K562 (cell line): ENCODE data around the gene LOXHD1. TPM values are rescaled to one million over a fixed set of nuclear protein-coding genes. Genes with fewer than 3 reads are reported as not detected.

ENCODE experiments used
- ATAC-seq: fragments of 200-7000 bp; cut with Tn5 transposase; 3 replicates; pipeline ENCODE4 v1.9.1; 2020; ENCODE audit warnings: moderate library complexity
- BruUV-seq: library from RNA; stranded (reverse); fragments of 400-500 nt; replicated peaks from 2 replicates; lab custom pipeline; 2021; lab: Mats Ljungman, UMichigan
- CTCF ChIA-PET: fragments of 300-600 bp; formaldehyde crosslinking; extraction: SDS; loops from one replicate; lab custom pipeline; 2021; ENCODE audit warnings: low intra/inter-chr PET ratio; lab: Yijun Ruan, JAX
- POLR2A ChIA-PET: fragments of 300-600, 350-650 bp; sonication (Branson Sonifier 250); formaldehyde crosslinking; extraction: SDS; loops from one replicate; lab custom pipeline; 2021; ENCODE audit warnings: antibody characterized with exemption, inconsistent platforms; lab: Yijun Ruan, JAX
- DNase-seq, 4 experiments: peaks; one replicate each; pipeline versions ENCODE4 v3.0.0 to v3.0.0-alpha.2; 2011 to 2018; ENCODE audit warnings: low spot score in 3 of 4, mixed read lengths in 3 of 4; ENCODE audit errors: extremely low read depth in 1 of 4
- FAIRE-seq: peaks from 2 replicates; lab custom pipeline; 2011; peaks lifted over from hg19 to GRCh38; lab: Jason Lieb, UNC
- H2AFZ ChIP-seq: 2 replicates; pipeline ENCODE4 v1.6.0; 2011; ENCODE audit warnings: low read depth, low read length, control low read depth, inconsistent platforms
- H3K27ac ChIP-seq: fragments of 200-600 bp; 3 replicates; pipeline ENCODE4 v1.8.0; 2011; ENCODE audit warnings: low read depth, mild to moderate bottlenecking, control low read depth, inconsistent platforms, low read length, moderate library complexity, mixed read lengths; ENCODE audit errors: extremely low read depth
- H3K27me3 ChIP-seq, 2 experiments: fragments of 300-600 bp in 1 of 2; 2 replicates in 1 of 2; 3 replicates in 1 of 2; pipeline versions ENCODE4 v1.6.0 to v1.8.0; 2011; ENCODE audit warnings: inconsistent platforms in 2 of 2, low read length in 2 of 2, mild to moderate bottlenecking in 1 of 2, mixed read lengths in 1 of 2, moderate library complexity in 1 of 2; ENCODE audit not compliant: control insufficient read depth in 2 of 2, insufficient read depth in 2 of 2
- H3K36me3 ChIP-seq: fragments of 300-600 bp; 3 replicates; pipeline ENCODE4 v1.8.0; 2011; ENCODE audit warnings: mild to moderate bottlenecking, low read length, inconsistent platforms; ENCODE audit not compliant: control insufficient read depth, insufficient read depth
- H3K4me1 ChIP-seq, 2 experiments: fragments of 200-600 bp in 1 of 2; replicated peaks in 1 of 2; 2 replicates in 1 of 2; 3 replicates in 1 of 2; pipeline versions ENCODE4 v1.5.1 to v1.8.0; 2011; ENCODE audit warnings: inconsistent platforms in 2 of 2, low read length in 2 of 2, mild to moderate bottlenecking in 1 of 2, mixed read lengths in 1 of 2, moderate library complexity in 1 of 2; ENCODE audit not compliant: control insufficient read depth in 2 of 2, insufficient read depth in 2 of 2
- H3K4me2 ChIP-seq: 2 replicates; pipeline ENCODE4 v1.6.1; 2011; ENCODE audit warnings: low read length, control low read depth, inconsistent platforms, mixed read lengths; ENCODE audit not compliant: insufficient read depth
- H3K4me3 ChIP-seq: fragments of 200-600 bp; sonication (generic), shearing (Covaris generic); 2 replicates; pipeline ENCODE4 v1.5.1; 2016; ENCODE audit warnings: control low read depth, inconsistent platforms
- H3K79me2 ChIP-seq: fragments of 200-600 bp; 3 replicates; pipeline ENCODE4 v1.8.0; 2011; ENCODE audit warnings: low read length, inconsistent platforms; ENCODE audit not compliant: control insufficient read depth, insufficient read depth
- H3K9ac ChIP-seq, 2 experiments: 2 replicates each; pipeline versions ENCODE4 v1.6.0 to v1.6.1; 2011; ENCODE audit warnings: low read depth in 2 of 2, low read length in 2 of 2, control low read depth in 1 of 2, inconsistent platforms in 1 of 2, mild to moderate bottlenecking in 1 of 2, mixed read lengths in 1 of 2; ENCODE audit not compliant: insufficient read depth in 1 of 2
- H3K9me1 ChIP-seq: one replicate; pipeline ENCODE4 v1.6.0; 2011; ENCODE audit warnings: inconsistent platforms, mild to moderate bottlenecking, low read length, moderate library complexity; ENCODE audit not compliant: control insufficient read depth, insufficient read depth
- H3K9me3 ChIP-seq: replicated peaks from 2 replicates; pipeline ENCODE4 v1.5.1; 2011; ENCODE audit warnings: low read depth, low read length, inconsistent platforms; ENCODE audit not compliant: control insufficient read depth, insufficient read depth
- H4K20me1 ChIP-seq: replicated peaks from 2 replicates; pipeline ENCODE4 v1.6.1; 2011; ENCODE audit warnings: low read length, inconsistent platforms, mixed read lengths; ENCODE audit not compliant: control insufficient read depth, insufficient read depth
- ATF3 ChIP-seq, 2 experiments: fragments of 450-650 bp in 1 of 2; sonication (generic) in 1 of 2; formaldehyde crosslinking in 1 of 2; IDR thresholded peaks in 1 of 2; conservative IDR thresholded peaks in 1 of 2; 2 replicates each; pipeline versions ENCODE4 v1.6.1 to v1.8.1; 2016 to 2023; ENCODE audit warnings: mild to moderate bottlenecking in 2 of 2, moderate library complexity in 2 of 2, inconsistent platforms in 1 of 2, missing genetic modification reagents in 1 of 2
- CEBPG ChIP-seq, 3 experiments: fragments of 200-800 bp in 1 of 3; sonication (Bioruptor generic) in 1 of 3; sonication (generic) in 1 of 3; formaldehyde crosslinking in 1 of 3; IDR thresholded peaks in 2 of 3; conservative IDR thresholded peaks in 1 of 3; 2 replicates each; pipeline versions ENCODE4 v1.6.1 to v1.8.0; 2016 to 2022; ENCODE audit warnings: missing compliant biosample characterization in 2 of 3, missing genetic modification characterization in 2 of 3, mild to moderate bottlenecking in 1 of 3, missing genetic modification reagents in 1 of 3
- NR2F6 ChIP-seq: fragments of 450-650 bp; formaldehyde crosslinking; IDR thresholded peaks from 2 replicates; pipeline ENCODE4 v1.4.0; 2020; ENCODE audit warnings: mild to moderate bottlenecking
- WGBS: fragments of 100-300 bp; shearing (Covaris generic); methylation state at CpG from one replicate; pipeline ENCODE4 v1.1.6; 2016; ENCODE audit warnings: low coverage, mixed read lengths; ENCODE audit not compliant: insufficient coverage; ENCODE audit errors: missing lambda C conversion rate; 5-methylcytosine and 5-hydroxymethylcytosine counted together
- in situ Hi-C: fragments of 300-500 bp; cut with MboI; formaldehyde crosslinking; loops from 4 replicates; pipeline ENCODE4 v1.15.0; 2018; ENCODE audit warnings: inconsistent platforms, mixed read lengths
- intact Hi-C: fragments of 100-400 bp; cut with micrococcal nuclease; formaldehyde crosslinking; loops from 2 replicates; pipeline ENCODE4 v1.14.2; 2022
- polyA plus RNA-seq, 8 experiments: library from polyadenylated mRNA; depleted of rRNA in 4 of 8; stranded (reverse) in 5 of 8; unstranded in 3 of 8; fragments of >200 nt; fragmentation: Nextera tagmentation in 2 of 8; fragmentation: Illumina TruSeq in 1 of 8; extraction: Ambion mirVana in 2 of 8; extraction: Trizol in 1 of 8; gene quantifications; 2 replicates each; pipeline versions ENCODE4 v1.2.1 to v1.2.3, GENCODE V29; 2011 to 2014; ENCODE audit warnings: inconsistent platforms in 1 of 8, missing spikeins in 1 of 8
- total RNA-seq, 7 experiments: library from RNA; depleted of rRNA in 6 of 7; stranded (reverse); fragments of >200 nt in 6 of 7; fragmentation: Illumina TruSeq in 2 of 7; extraction: Trizol in 2 of 7; gene quantifications; 2 replicates each; pipeline versions ENCODE4 v1.2.1 to v1.2.3, GENCODE V29; 2011 to 2021; ENCODE audit warnings: low replicate concordance in 1 of 7

LOXHD1 gene
- total and polyA plus RNA-seq, 9 of the 15 experiments (the other 6 are each of a cell fraction or from before 2014, with no cell fraction given): not detected

DNA sequence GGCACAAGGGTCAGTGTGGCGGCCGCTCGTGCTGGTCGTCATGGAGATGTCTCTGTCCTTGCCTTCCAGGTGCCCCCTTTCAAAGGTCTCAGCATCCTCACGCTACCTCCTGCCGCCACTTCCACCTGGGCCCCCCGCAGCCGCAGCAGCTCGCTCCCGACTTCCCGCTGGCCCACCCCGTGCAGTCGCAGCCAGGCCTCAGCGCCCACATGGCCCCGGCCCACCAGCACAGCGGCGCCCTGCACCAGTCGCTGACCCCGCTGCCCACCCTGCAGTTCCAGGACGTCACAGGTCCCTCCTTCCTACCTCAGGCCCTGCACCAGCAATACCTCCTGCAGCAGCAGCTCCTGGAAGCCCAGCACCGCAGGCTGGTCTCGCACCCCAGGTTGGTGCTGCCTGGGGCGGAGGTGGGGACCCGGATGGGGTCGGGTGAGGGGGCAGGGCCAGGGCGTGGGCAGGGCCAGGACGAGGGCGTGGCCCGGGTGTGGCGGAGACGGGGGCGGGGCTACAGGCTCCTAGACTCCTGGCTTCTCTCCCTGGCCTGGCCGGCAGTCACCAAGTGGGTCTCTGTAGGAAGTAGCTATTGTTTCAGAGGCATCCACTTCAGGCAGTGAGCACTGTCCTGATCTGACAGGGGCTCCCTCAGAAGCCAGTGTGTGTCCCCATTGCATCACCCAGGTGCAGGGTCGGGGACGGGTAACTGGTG lies 223.7 kb downstream of the LOXHD1 start:
- H3K9me1 ChIP-seq: no peaks in the 10 kb centered on the region
- in situ Hi-C loops (no loop called here), intact Hi-C loops (no loop called here)
- 48% methylated on average over 21 of the region's 35 CpGs for WGBS
- ATAC-seq (peak; percentile 91), DNase-seq (peak in 3 of 4 experiments; percentile 24 to 56 (median 49)), FAIRE-seq (no peak)
- H3K9ac ChIP-seq: peak overlapping the region in 1 of 2 experiments; percentile 35; a peak in 1 of 4 replicates
- ChIA-PET POLR2A (interaction anchor here (0.6 kb wide), 1 partner anchor 217 kb away, joined by 3 read pairs; no protein-coding TSS in a partner anchor), CTCF (no interaction called here)
- no peaks in the 10 kb centered on the region; the same call in 1 of the 2 replicates for H4K20me1 ChIP-seq
- peak overlapping the region; percentile 18; the same call in 1 of the 2 replicates for H3K4me2 ChIP-seq
- BruUV-seq: no TSS peak
- no peaks in the 10 kb centered on the region; a peak in 1 of 5 replicates for H3K27me3 ChIP-seq
- TF ChIP-seq NR2F6 (CRISPR knock-in tag) (no peak), ATF3 (IDR thresholded peaks at IDR 0.05) (peak; percentile 34; the same call in 1 of the 2 replicates), ATF3 (CRISPR knock-in tag; conservative IDR thresholded peaks at IDR 0.05) (no peak), CEBPG (CRISPR knock-in tag; IDR thresholded peaks at IDR 0.05) (0 out of 2 replicates have a peak, but pooled peaks have one; percentile 13), CEBPG (tag; conservative IDR thresholded peaks at IDR 0.05 in 1 of 2, IDR thresholded peaks at IDR 0.05 in 1 of 2) (peak in 1 of 2 experiments; percentile 31; a peak in 1 of 4 replicates)
- H3K4me1 ChIP-seq: peaks cover 0 to 13% of the 10 kb centered on the region in 2 experiments; a peak in 4 of 5 replicates
- no peaks in the 10 kb centered on the region for H3K79me2 ChIP-seq
- peak overlapping the region; percentile 51; the same call in 1 of the 2 replicates for H2AFZ ChIP-seq
- H3K9me3 ChIP-seq: no peaks in the 10 kb centered on the region
- no peak overlapping the region for H3K4me3 ChIP-seq
- H3K36me3 ChIP-seq: no peaks in the 10 kb centered on the region
- no peak overlapping the region for H3K27ac ChIP-seq
